ENCODE data around the gene ATAD1. TPM values are rescaled to one million over a fixed set of nuclear protein-coding genes. Genes with fewer than 3 reads are reported as not detected.

ATAD1 gene
- total and polyA plus RNA-seq, 9 donors, result 21.5 to 51.0 (median 39.1) TPM

- TF ChIP-seq EP300 (IDR thresholded peaks at IDR 0.05) (no peak), POLR2A (IDR thresholded peaks at IDR 0.05) (no peak), CTCF (IDR thresholded peaks at IDR 0.05) (no peak)
- intact Hi-C loops (cut with DNase I), result no loop called here
Measured at GRCh38 chr10:87826653-87827052, 8.6 kb upstream of the ATAD1 start.

GRCh38 chr10:87819289-87819585 is 1.2 kb upstream of the ATAD1 start:
- 74 to 89% (median 84%) methylated on average over 6 of the region's 6 CpGs for WGBS, 3 donors
- Histone ChIP-seq H3K36me3 (no peaks in the 10 kb centered on the region), H3K9me3 (no peaks in the 10 kb centered on the region), H3K27me3 (no peaks in the 10 kb centered on the region), H3K27ac (no peak overlapping the region), H3K4me3 (no peak overlapping the region), H3K4me1 (ENCODE audit: insufficient read depth) (no peaks in the 10 kb centered on the region)
- no peak for TF ChIP-seq EP300 (IDR thresholded peaks at IDR 0.05)
- TF ChIP-seq POLR2A (IDR thresholded peaks at IDR 0.05), result no peak
- no peak for TF ChIP-seq CTCF (IDR thresholded peaks at IDR 0.05)
- intact Hi-C loops (cut with DNase I), result no loop called here
- DNase-seq, result no peak

More at GRCh38 chr10:87826653-87827052, 8.6 kb upstream of the ATAD1 start:
- Histone ChIP-seq H3K9me3 (no peaks in the 10 kb centered on the region), H3K36me3 (no peaks in the 10 kb centered on the region), H3K27ac (no peak overlapping the region), H3K4me3 (no peak overlapping the region), H3K4me1 (ENCODE audit: insufficient read depth) (no peaks in the 10 kb centered on the region), H3K27me3 (no peaks in the 10 kb centered on the region)
- DNase-seq, result no peak

- peak in 1 of 5 donors; percentile 29 for DNase-seq
- Histone ChIP-seq H3K36me3 (no peaks in the 10 kb centered on the region), H3K27me3 (no peaks in the 10 kb centered on the region), H3K4me1 (ENCODE audit: insufficient read depth) (no peaks in the 10 kb centered on the region), H3K9me3 (no peaks in the 10 kb centered on the region), H3K4me3 (peak overlapping the region; percentile 73), H3K27ac (peak overlapping the region; percentile 43 to 54)
- intact Hi-C loops (cut with DNase I), result no loop called here
- TF ChIP-seq CTCF (IDR thresholded peaks at IDR 0.05) (no peak), EP300 (IDR thresholded peaks at IDR 0.05) (no peak), POLR2A (IDR thresholded peaks at IDR 0.05) (no peak)
- WGBS, 3 donors, result 11 to 16% (median 15%) methylated on average over 29 of the region's 29 CpGs
Measured at GRCh38 chr10:87818505-87819288, 671 bp upstream of the ATAD1 start.

DNA sequence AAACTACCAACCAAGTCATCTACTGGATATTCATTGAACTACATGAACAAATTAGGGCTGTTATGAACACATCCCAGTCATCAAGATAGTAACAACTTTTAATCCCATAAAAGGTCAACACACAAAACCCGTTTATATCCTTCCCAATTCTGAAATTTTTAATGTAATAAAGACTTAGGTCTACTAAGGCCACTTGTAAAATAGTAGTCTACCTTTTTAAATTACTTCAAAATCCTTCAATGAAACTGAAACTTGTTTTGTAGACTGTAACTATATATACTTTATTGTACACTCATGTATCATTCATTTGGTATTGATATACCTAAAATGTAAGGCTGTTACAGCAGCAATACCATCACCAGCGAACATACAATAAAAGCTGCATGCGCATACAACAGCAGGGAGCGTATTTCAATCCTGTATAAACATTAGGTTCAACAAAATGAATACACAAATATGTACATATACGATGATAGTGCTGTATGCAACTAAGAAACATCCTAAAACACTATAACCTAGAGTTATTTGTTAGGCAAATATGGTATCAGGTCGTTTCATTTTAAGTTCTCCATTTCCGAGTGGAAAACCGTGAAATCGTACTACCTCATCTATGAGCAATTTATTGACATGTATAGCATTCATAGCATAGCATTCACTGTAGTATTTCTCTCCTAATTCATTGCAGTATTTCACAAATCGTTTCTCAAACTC is 973 bp downstream of the ATAD1 start:
- DNase-seq, result no peak
- no peak for TF ChIP-seq CTCF (IDR thresholded peaks at IDR 0.05)
- TF ChIP-seq EP300 (IDR thresholded peaks at IDR 0.05), result no peak
- TF ChIP-seq POLR2A (IDR thresholded peaks at IDR 0.05), result no peak
- Histone ChIP-seq H3K36me3 (no peaks in the 10 kb centered on the region), H3K27me3 (no peaks in the 10 kb centered on the region), H3K4me1 (ENCODE audit: insufficient read depth) (no peaks in the 10 kb centered on the region), H3K27ac (no peak overlapping the region), H3K4me3 (peak overlapping the region; percentile 73), H3K9me3 (no peaks in the 10 kb centered on the region)
- intact Hi-C loops (cut with DNase I), result no loop called here
- WGBS, 3 donors, result 28 to 32% (median 29%) methylated on average over 10 of the region's 10 CpGs
